Spinal cord (tissue), 10 donors: ENCODE results near the gene SH3RF2. TPM values are rescaled to one million over a fixed set of nuclear protein-coding genes. Genes with fewer than 3 reads are reported as not detected.
"Not testable (repeated sequence)": the region's sequence is repeated elsewhere in the genome, so short reads cannot be mapped to it uniquely, and the experiment has no call there.

Experiments used
- DNase-seq, 6 donors: peaks; one replicate each; pipeline versions ENCODE4 v3.0.0 to v3.0.0-alpha.2; 2013 to 2015; ENCODE audit warnings: low spot score in 6 of 6, low read depth in 4 of 6
- H3K27ac ChIP-seq: one replicate; pipeline ENCODE4 v1.5.1; 2013; ENCODE audit warnings: low read depth, low read length, control low read depth
- H3K27me3 ChIP-seq: one replicate; pipeline ENCODE4 v1.6.1; 2013; ENCODE audit warnings: low read length; ENCODE audit not compliant: control insufficient read depth, insufficient read depth
- H3K36me3 ChIP-seq: one replicate; pipeline ENCODE4 v1.6.1; 2013; ENCODE audit warnings: low read length; ENCODE audit not compliant: control insufficient read depth, insufficient read depth
- H3K4me1 ChIP-seq: one replicate; pipeline ENCODE4 v1.6.1; 2013; ENCODE audit warnings: low read length; ENCODE audit not compliant: control insufficient read depth, insufficient read depth
- H3K4me3 ChIP-seq: one replicate; pipeline ENCODE4 v1.5.1; 2013; ENCODE audit warnings: low read depth, low read length, control low read depth
- H3K9me3 ChIP-seq: one replicate; pipeline ENCODE4 v1.6.1; 2013; ENCODE audit warnings: low read length; ENCODE audit not compliant: control insufficient read depth, insufficient read depth
- WGBS: methylation state at CpG from one replicate; pipeline ENCODE4 v1.1.5; 2013; ENCODE audit warnings: missing lambda C conversion rate; ENCODE audit not compliant: insufficient coverage; 5-methylcytosine and 5-hydroxymethylcytosine counted together
- polyA plus RNA-seq, 2 donors: library from polyadenylated mRNA; unstranded; fragments of 120-200 nt; gene quantifications; one replicate each; pipeline ENCODE4 v1.2.1, GENCODE V29; 2013; ENCODE audit not compliant: insufficient read length in 2 of 2
- total RNA-seq, 2 donors: library from RNA; depleted of rRNA in 1 of 2; stranded (reverse); fragments of 120-200 nt in 1 of 2; fragments of >200 nt in 1 of 2; gene quantifications; one replicate each; pipeline versions ENCODE4 v1.2.3 to v1.2.4, GENCODE V29; 2013 to 2014
- donor health status: healthy.

SH3RF2 gene
- total and polyA plus RNA-seq, 4 donors = 0.25 to 0.94 (median 0.34) TPM

DNA sequence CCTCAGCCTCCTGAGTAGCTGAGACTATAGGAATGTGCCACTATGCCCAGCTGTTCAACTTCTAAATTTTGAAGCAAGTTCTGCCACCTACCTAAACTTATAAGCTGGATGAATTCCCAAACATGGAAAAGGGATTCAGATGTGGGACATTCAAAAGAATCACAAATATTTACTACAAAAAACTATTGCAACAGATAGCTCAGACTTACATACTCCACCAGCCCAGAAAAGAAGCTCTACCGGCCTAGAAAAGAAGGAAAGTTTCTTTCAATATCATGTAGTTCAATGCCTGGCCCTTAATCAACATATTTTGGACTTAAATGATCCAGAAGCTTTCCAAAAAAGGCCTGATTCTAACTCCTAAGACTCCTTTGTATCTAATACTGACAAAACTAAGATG, 23.8 kb downstream of the SH3RF2 start:
- H3K27ac ChIP-seq = no peak overlapping the region
- no peaks in the 10 kb centered on the region for H3K27me3 ChIP-seq
- 100% methylated on average over 1 of the region's 1 CpG for WGBS
- H3K36me3 ChIP-seq = no peaks in the 10 kb centered on the region
- no peaks in the 10 kb centered on the region for H3K4me1 ChIP-seq
- no peak overlapping the region for H3K4me3 ChIP-seq
- no peaks in the 10 kb centered on the region for H3K9me3 ChIP-seq
- DNase-seq = no peak

DNA sequence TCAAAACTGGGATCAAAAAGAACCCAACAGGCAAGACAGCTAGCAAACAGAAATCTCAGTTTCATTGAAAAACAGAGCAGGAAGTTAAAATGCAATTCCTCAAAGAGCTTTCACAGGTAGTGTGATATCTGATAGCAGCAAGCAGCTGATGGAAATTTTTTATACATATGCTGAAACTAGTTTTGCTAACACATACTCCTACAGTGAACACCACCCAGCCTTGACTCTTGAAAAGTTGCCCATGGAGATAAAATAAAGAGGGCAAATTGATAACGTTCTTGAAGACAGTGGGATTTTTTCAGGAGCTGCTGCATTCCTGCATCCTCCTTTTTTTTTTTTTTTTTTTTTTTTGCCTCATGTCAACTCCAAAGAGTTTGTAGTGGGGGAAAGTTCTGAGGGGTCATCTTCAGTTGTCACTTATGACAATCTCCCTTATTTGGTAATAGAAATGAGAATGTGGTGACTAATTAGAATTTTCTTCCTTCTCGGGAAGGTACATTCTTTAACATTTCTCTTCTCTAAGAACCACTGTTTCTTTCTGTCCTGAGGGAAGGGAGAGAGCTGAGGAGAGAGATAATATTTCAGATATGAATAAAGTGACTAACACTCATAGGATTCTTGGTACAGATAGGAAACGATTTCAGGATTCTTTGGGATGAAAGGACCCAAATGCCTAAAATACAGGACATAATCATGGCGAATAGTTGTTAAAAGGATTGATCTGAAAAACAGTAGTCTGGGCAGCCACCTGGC, 24.6 kb downstream of the SH3RF2 start:
- Histone ChIP-seq H3K36me3 (no peaks in the 10 kb centered on the region), H3K4me3 (no peak overlapping the region), H3K27me3 (no peaks in the 10 kb centered on the region), H3K27ac (no peak overlapping the region), H3K4me1 (no peaks in the 10 kb centered on the region), H3K9me3 (no peaks in the 10 kb centered on the region)
- DNase-seq = no peak
- 50% methylated on average over 2 of the region's 4 CpGs for WGBS

DNA sequence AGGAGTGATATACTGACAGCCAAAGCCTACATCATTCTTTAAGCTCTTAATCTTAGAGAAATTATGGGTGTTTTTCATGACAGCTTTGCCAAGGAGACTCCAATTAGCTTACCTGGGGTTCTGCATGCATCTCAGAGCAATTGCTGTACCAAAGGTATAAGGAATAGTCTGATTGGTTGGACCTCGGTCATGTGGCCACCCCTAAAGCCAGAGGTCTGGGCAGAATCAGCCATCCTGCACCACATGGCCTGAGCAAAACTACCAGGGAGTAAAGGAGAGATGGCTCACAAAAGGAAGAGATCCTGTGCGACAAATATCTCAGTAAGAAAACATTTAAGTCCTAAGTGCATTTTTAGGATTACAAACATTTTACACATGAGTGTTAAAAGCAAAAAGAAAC, 25.6 kb downstream of the SH3RF2 start:
- Histone ChIP-seq H3K36me3 (no peaks in the 10 kb centered on the region), H3K4me3 (no peak overlapping the region)
- WGBS = 100% methylated on average over 1 of the region's 2 CpGs

DNA sequence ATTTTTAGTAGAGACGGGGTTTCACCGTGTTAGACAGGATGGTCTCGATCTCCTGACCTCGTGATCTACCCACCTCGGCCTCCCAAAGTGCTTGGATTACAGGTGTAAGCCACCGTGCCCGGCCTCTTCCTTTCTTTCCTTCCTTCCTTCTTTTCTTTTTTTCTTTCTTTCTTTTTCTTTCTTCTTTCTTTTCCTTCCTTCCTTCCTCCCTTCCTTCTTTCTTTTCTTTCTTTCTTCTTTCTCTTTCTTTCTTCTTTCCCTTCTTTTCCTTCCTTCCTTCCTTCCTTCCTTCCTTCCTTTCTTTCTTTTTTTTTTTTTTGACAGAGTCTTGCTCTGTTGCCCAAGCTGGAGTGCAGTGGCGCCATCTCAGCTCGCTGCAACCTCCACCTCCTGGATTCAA, 27.6 kb downstream of the SH3RF2 start:
- 95% methylated on average over 7 of the region's 9 CpGs for WGBS
- H3K4me1 ChIP-seq, H3K27me3 ChIP-seq, H3K27ac ChIP-seq, H3K4me3 ChIP-seq, DNase-seq, H3K36me3 ChIP-seq, H3K9me3 ChIP-seq: not testable (repeated sequence)

More for the DNA sequence above, 25.6 kb downstream of the SH3RF2 start:
- Histone ChIP-seq H3K9me3 (no peaks in the 10 kb centered on the region), H3K4me1 (no peaks in the 10 kb centered on the region), H3K27me3 (no peaks in the 10 kb centered on the region), H3K27ac (no peak overlapping the region)
- no peak for DNase-seq

DNA sequence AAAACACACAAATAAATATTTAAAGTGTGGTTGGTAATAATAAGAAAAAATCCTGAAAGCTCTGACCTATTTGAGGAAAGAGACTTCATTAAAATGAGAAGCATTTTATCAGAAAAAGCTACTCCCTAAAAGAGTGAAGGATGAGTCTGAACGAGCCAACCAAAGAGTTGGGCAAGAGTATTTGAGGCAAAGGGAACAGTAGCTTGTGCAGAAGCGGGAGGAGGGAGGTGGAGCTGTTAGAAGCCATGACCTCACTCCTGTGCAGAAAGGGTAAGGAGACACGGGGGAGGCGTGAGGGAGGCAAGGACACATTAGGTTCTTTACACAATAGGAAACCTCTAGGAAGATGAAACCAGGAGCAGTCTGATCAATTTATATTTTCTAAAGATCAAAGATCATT, 29.4 kb downstream of the SH3RF2 start:
- no peaks in the 10 kb centered on the region for H3K27me3 ChIP-seq
- no peaks in the 10 kb centered on the region for H3K4me1 ChIP-seq
- no peaks in the 10 kb centered on the region for H3K36me3 ChIP-seq
- no peak overlapping the region for H3K27ac ChIP-seq
- no peak for DNase-seq
- 100% methylated on average over 1 of the region's 4 CpGs for WGBS
- H3K4me3 ChIP-seq = no peak overlapping the region
- no peaks in the 10 kb centered on the region for H3K9me3 ChIP-seq

DNA sequence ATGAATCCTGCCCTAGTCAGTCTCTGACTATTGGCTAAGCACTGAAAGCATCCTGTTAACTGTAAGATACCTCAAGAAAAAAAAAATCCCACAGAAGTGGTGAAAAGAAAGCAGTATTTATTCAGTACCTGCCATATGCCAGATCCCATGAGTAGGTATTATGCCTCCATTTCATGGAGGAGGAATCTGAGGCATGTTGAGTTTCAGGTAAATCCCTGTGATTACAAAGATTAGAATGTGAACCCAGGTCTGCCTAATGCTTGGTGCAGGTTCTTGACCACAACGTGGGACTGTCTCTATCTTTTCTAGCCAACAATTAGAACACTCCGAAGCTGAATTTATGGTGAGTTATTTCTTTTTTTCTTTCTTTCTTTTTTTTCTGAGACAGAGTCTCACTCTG, 30.9 kb downstream of the SH3RF2 start:
- Histone ChIP-seq H3K27ac (no peak overlapping the region), H3K36me3 (no peaks in the 10 kb centered on the region), H3K4me1 (no peaks in the 10 kb centered on the region), H3K27me3 (no peaks in the 10 kb centered on the region), H3K4me3 (no peak overlapping the region), H3K9me3 (no peaks in the 10 kb centered on the region)
- DNase-seq = no peak
- no CpG with 5 or more reads among the region's 2 CpGs for WGBS

DNA sequence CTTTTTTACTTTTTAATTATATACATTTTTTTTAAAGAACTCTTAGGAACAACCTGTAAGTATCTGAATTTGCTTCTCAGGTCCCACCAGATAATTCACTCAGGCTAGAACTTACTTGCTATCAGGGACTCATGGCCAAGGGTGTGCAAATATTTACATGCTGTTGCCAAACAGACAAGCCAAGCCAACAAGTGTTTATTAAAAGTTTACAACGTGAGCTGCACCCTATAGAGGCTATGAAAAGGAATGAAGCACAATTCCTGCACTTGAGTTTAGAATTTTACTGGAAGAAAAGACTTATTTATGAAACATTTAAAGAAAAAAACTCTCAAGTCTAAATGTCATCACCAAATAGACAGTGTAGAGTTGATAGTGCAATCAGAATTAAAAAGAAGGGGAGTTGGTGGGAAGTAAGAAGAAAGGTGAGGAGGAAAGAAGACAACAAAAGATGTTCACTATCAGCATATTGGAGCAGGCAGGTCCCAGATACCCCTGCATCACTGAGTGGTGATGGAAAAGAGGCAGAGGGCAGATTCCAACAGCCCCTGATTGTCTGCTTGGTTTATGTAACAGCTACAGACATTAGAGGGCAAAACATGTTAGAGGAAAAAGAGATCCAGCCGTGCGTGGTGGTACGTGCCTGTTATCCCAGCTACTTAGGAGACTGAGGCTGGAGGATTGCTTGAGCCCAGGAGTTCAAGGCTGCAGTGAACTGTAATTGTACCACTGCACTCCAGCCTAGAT, 32.8 kb downstream of the SH3RF2 start:
- H3K9me3 ChIP-seq = no peaks in the 10 kb centered on the region
- 76% methylated on average over 3 of the region's 4 CpGs for WGBS
- DNase-seq = no peak
- H3K27me3 ChIP-seq = no peaks in the 10 kb centered on the region
- H3K4me1 ChIP-seq = no peaks in the 10 kb centered on the region
- H3K4me3 ChIP-seq = no peak overlapping the region
- H3K27ac ChIP-seq = no peak overlapping the region
- H3K36me3 ChIP-seq = no peaks in the 10 kb centered on the region

DNA sequence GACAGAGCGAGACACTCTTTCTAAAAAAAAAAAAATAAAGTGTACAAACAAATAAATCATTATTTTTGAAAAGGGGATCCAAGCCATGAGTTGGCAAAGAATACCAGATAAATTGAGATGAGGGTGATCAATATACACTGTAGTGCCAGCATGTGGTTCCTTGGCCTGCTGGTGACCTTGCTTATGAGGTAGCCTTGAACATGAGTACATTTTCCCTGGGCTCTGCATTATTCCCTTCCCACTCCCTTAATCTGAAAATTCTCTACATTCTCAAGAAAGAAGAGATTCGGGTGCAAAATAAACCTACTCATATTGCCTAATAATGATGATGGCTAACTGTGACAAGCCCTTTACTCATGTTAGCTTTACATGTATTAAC, 33.3 kb downstream of the SH3RF2 start:
- H3K27me3 ChIP-seq = no peaks in the 10 kb centered on the region

DNA sequence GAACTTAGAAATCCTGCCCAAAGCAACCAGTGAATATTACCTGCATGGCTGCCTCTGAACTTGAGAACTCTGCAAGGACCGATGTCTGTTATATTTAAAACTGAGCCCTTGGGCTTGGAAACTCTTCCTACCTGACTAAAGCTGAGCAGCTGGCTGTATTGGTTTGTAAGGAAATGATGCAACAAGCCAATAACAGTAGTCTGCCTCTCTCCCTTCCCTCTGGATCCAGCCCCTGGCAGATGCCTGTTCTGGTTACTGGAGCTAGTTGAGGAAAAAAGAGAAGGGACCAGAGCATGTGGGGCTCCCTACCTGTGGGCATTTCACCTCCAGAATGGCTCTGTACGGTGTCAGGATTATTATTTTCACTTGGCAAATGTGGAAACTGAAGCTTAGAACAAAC, 34.7 kb downstream of the SH3RF2 start:
- Histone ChIP-seq H3K27ac (no peak overlapping the region), H3K27me3 (no peaks in the 10 kb centered on the region), H3K9me3 (no peaks in the 10 kb centered on the region), H3K4me1 (no peaks in the 10 kb centered on the region), H3K4me3 (no peak overlapping the region), H3K36me3 (no peaks in the 10 kb centered on the region)
- DNase-seq = no peak
- 40% methylated on average over 1 of the region's 2 CpGs for WGBS

More for the DNA sequence above, 33.3 kb downstream of the SH3RF2 start:
- H3K9me3 ChIP-seq = no peaks in the 10 kb centered on the region
- H3K4me1 ChIP-seq = no peaks in the 10 kb centered on the region
- no peak overlapping the region for H3K4me3 ChIP-seq
- DNase-seq = no peak
- H3K27ac ChIP-seq = no peak overlapping the region
- H3K36me3 ChIP-seq = no peaks in the 10 kb centered on the region
- whole genome bisulfite sequencing = no CpG with 5 or more reads among the region's 2 CpGs

DNA sequence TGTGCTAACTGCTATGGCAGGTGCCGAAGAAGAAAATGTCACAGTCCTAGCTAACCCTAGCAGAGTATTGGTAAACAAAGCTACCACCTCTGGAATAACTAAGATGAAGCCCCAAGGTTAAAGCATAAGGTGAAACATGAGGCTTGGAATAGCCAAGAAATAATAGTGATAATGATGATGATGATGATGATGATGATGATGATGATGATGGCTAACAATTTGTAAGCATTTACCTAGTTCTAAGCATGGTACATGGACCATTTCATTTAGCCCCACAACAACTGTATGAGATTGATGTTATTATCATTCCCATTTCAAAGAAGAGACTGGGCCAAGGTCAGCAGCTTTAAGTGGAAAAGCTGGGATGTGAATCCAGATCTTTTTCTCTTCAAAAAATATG, 35.3 kb downstream of the SH3RF2 start:
- Histone ChIP-seq H3K27ac (no peak overlapping the region), H3K9me3 (no peaks in the 10 kb centered on the region), H3K36me3 (no peaks in the 10 kb centered on the region), H3K4me1 (no peaks in the 10 kb centered on the region), H3K27me3 (no peaks in the 10 kb centered on the region), H3K4me3 (no peak overlapping the region)
- no peak for DNase-seq
- 100% methylated on average over 1 of the region's 1 CpG for WGBS
